NCI-H69 (cell line): Measurements from ENCODE around the gene CCDC190.
A peak's percentile ranks its signal among the peaks of the same experiment; 100 is the strongest.
"Not testable (repeated sequence)": the region's sequence is repeated elsewhere in the genome, so short reads cannot be mapped to it uniquely, and the experiment has no call there.

Source experiments
- DNase-seq: peaks from one replicate; lab custom pipeline; 2025; lab: John Stamatoyannopoulos, UW

The CCDC190 gene

DNA sequence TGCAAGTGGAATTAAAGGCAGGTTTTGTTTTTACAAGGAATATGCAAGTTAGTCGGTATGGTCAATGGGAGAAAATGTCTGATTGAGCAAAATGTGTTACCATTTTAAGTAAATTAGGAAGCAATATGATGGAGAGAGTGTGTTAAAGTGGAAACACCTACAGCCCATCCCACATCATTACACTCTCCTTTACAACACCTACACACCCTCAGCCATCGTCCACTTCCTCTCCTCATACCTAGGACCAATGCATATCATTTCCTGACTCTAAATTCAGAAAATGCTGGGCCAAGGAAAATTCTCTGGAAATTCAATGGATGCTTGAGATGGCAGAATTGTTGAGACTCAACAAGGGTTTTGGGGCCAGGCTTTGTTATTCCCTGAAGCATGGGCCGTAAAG is 16.4 kb upstream of the CCDC190 start:
- no peak for DNase-seq

DNA sequence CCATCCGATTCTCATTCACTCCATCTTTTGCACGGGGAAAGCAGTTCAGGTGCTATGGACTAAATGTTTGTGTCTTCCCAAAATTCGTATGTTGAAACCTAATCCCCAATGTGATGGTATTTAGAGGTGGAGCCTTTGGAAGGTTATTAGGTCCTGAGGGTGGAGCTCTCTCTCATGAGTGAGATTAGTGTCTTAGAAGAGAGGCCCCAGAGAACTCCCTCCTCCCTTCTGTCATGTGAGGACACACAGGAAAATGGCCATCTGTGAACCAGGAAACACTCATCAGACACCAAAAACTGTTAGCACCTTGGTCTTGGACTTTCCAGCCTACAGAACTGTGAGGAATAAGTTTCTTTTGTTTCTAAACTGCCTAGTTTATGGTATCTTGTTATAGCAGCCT is 15.8 kb upstream of the CCDC190 start:
- DNase-seq, result peak; percentile 11

DNA sequence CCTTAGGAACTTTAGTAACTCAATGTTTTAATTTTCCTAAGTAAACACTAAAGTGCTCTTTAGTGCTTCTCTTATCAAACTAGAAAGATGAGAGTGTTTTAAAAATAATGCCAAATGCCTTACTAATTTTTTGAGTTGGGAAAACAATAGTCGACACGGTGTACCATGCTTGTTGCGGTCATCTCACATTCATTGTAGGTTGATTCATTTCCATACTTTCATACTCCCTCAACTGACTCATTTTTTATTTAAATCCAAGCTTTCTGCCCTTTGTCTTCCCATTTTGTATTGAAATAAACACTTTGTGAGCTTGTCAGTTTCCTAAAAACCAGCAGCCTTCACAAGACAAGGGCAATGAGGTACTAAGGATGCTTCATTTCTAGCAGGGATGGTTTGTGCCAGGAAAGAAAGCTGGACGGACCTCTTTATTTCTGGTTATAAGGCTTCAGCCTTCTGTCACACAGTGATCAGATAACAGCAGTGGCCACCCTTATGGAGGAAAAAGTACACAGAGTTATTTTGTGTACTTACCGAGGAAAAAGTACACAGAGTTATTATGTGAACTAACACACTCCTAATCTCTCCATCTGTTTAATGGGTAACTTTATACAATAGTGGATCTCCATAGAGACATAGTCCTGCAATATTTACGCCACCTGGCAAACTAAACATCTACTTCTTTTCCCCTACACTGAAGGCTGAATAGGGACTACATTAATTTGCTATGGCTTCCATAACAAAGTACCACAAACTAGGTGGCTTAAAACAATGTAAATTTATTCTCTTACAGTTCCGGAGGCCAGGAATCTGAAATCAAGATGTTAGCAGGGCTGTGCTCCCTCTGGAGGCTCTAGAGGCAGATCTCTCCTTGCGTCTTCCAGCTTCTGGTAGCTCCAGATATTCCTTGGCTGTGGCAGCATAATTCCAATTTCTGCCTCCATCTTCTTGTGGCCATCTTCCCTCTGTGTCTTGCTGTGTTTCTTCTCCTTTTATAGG is 13.0 kb upstream of the CCDC190 start:
- DNase-seq, result peak; percentile 91

DNA sequence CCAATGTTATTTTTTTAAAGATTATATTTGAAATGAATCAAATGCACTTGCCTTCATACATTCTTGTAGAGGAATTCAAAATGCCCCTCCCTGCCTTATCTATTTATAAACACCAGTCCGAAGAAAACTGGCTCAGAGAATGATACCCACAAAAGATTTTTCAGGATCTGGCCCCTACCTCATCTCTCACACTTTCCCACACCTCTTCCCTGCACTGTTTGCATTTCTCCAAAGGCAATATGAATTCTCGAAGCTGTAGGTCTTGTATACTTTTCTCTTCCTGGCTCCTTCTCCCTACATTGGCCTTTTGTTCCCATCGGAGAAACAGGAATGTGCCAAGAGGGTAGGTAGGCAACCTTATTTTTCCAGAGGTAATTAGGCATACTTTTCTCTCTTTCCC is 12.0 kb upstream of the CCDC190 start:
- no peak for DNase-seq

DNA sequence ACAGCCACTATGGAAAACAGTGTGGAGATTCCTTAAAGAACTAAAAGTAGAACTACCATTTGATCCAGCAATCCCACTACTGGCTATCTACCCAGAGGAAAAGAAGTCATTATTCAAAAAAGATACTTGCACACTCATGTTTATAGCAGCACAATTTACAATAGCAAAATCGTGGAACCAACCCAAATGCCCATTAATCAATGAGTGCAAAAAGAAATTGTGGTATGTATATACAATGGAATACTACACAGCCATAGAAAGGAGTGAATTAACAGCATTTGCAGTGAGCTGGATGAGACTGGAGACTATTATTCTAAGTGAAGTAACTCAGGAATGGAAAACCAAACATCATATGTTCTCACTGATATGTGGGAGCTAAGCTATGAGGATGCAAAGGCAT is 10.4 kb upstream of the CCDC190 start:
- not testable (repeated sequence) for DNase-seq

DNA sequence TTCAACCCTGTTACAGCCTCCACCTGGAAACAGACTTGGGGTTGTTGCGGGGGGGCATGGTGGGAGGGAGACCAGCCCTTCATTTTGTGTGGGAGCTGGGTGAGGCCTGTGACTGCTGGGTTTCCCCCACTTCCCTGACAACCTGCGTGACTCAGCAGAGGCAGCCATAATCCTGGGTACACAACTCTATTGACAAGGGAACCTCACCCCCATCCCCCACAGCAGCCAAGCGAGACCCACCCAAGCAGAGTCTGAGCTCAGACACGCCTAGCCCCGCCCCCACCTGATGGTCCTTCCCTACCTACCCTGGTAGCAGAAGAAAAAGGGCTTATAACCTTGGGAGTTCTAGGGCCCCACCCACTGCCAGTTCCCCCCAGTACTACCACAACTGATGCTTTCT is 8.0 kb upstream of the CCDC190 start:
- DNase-seq, result peak; percentile 63

DNA sequence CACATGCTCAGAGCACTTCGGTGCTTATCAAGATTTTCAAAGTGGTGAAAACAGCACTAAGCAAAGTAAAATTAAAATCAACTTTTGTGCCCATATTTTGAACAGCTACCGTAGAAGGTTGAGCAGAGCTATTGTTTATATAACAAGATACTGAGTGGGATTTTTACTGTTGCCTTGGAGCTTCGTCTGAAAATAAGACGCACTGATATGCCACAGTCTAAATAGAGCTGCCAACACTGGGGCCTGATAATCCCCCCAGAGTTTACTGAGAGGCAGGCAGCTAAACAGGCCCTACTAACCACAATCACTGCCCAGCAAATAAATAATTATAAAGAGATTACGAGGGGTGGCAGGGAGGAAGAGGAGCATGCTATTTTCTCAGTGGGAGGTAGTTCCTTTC is 650 bp upstream of the CCDC190 start:
- peak; percentile 64 for DNase-seq

DNA sequence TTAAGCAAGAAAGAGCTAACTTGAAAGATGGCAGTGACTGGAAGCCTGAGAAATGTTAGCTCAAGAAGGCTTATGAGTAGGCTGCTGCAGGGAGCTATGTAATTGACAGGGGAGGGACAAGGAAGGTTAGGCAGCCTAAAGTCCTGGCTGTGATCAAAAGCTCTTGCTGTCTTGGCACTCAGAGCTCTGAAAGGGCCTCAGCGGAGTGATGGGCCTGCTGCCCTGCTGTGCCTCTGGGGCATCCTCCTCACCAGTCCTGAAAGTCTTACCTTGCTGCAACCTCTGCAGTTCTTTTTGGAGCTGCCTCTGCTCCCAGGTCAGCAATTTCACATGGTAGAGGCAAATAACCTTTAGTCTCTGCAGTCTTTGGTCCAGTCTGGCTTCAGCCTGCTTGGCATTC is 1.8 kb downstream of the CCDC190 start:
- no peak for DNase-seq

DNA sequence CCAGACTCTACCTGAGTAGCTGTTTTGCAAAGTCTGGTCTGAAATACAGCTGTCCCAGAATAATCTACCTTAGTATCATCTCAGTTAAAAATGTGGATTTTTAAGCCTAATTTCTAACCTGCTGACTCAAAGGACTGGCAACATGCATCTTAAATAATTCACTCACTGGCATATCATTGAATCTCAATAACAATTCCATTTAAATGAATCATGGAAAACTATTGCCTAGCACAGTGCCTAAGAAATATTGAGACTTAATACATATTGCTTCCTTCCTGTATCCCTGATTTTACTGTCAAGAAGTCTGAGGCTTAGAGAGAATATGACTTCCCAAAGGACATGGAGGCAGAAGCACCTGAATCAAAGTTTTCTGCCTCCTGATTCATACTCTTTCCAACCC is 3.1 kb downstream of the CCDC190 start:
- DNase-seq, result no peak

DNA sequence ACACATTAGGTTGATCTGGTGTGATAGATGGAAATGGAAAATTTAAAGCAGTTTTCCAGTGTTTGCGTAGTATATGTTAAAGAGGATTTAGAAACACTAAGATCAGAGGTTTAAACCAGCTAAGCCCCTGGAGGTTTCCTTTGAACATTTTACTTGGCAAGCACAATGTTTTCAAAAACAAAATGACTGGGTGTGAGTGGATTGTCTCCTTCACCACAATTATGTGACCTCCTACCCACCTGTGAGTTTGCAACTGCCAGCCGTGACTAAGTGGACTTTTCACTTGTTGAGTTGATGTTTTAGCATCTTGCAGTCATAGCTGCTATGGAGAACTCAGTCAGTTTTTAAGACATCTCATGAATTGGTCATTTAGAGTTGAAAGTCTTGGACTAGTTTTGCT is 4.7 kb downstream of the CCDC190 start:
- peak; percentile 40 for DNase-seq

DNA sequence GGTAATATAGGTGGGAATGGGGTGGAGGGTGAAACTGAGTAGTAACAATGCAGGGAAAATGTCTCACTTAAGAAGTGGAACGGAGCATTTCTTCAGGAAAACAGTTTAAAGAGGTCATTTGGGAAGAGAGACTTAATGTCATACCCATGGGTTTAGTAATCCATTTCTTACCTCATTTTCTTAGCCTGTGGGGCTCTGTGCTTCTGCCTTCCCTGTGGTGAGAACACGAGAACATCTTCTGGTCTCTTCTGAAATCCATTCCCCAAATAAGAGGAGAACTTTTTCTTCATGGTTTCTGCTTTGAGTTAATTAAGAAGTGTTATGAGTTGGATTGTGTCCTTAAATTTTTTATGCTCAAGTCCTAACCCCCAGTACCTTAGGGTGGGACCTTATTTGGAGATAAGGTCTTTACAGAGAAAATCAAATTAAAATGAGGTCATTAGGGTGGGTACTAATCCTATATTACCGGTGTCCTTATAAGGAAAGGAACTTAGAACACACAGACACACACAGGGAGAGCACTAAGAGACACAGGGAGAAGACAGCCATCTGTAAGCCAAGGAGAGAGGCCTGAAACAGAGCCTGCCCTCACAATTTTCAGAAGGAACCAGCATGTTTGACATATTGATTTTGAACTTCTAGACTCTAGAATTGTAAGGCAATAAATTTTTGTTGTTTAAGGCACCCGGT is 5.4 kb downstream of the CCDC190 start:
- no peak for DNase-seq

DNA sequence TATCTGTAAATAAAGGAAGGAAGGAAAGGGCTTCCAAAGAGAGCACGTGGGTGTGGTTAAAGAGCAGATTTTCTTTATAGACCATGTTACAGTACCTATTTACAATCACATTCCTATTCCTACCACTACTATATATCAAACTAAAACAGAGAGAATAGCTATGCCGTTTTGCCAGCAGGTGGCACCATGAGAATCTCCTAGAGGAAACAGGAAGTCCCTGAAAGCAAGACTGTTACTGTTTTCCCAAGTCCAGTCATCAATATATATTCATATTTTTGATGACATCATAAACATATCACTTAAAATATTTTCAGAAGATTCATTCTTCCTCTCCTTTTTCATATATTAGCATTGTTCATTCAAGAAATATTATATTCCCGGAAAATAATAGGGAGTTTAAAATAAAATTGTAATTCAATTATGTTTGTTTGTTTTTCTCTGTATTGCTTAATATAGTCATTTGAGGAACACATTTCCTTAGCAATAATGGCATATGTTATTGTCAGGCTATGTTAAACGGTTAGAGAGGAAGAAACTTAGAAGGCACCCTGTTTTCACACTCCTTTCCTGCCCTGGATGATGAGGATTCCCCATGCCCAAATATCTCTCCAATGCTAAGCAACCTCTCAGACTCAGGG is 6.6 kb downstream of the CCDC190 start:
- peak; percentile 85 for DNase-seq

DNA sequence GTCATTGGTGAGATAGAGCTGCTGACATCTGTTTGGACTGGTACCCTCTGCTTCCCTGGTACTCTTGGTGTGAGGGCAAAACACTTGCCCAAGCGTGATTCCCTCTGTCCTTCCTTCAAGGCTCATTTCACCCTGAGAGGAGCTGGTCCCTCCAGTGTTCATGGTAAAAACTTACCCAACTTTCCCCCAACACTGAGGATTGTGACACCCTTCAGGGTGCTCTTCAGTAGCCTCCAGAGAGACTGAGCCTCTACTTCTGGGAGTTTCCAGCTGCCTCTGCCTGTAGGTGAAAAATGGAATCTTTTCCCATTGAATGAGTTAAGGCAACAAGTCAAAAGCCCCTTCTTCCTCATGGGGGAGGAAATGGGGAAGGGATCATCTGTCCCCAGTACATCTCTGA is 9.6 kb downstream of the CCDC190 start:
- DNase-seq, result no peak

DNA sequence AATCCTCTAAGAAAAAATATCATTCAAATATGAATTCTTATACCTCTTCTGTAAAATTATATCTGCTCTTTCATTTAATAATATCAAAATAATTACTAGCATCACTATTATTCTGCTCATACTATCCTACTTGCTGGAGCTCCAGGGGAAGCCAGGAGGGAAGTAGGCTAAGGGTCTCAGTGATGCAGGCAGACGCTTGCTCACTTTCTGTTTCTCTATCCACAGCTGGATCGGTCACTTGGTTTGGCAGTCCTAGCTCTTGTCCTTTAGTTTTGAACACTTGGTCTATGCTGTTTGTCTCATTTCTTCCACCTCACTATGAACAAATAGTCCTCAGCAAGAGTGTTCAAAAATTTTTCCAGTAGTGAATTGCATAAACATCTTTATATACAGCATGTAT is 11.3 kb downstream of the CCDC190 start:
- DNase-seq, result no peak

DNA sequence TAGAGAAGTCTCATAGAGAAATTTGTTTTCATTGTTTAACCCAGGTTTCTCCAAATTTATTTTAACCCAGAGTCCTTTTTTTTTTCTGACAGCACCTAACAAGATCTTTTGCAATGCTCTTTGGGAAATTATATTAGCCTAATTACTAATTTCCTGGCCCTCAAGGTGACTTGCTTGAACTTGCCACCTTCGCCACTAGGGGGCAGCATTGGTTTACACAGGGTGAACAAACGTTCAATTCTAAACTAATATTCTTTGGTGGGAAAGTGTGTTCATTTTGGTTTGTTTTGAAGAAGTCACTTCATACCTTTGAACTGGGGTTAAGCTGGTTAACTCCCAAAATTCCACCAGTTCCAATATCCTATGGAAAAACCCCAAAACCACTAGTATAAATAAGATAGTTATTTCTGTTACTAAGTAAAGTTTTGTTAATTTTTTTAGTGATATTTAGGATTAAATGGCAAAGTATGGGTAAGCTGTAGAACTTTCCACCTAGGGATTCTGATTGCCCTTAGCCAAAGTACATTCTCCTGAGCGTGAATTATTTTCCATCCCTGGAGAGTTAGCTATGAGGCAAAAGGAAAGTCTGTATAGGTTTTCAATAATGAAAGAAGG is 13.0 kb downstream of the CCDC190 start:
- DNase-seq, result peak; percentile 86

DNA sequence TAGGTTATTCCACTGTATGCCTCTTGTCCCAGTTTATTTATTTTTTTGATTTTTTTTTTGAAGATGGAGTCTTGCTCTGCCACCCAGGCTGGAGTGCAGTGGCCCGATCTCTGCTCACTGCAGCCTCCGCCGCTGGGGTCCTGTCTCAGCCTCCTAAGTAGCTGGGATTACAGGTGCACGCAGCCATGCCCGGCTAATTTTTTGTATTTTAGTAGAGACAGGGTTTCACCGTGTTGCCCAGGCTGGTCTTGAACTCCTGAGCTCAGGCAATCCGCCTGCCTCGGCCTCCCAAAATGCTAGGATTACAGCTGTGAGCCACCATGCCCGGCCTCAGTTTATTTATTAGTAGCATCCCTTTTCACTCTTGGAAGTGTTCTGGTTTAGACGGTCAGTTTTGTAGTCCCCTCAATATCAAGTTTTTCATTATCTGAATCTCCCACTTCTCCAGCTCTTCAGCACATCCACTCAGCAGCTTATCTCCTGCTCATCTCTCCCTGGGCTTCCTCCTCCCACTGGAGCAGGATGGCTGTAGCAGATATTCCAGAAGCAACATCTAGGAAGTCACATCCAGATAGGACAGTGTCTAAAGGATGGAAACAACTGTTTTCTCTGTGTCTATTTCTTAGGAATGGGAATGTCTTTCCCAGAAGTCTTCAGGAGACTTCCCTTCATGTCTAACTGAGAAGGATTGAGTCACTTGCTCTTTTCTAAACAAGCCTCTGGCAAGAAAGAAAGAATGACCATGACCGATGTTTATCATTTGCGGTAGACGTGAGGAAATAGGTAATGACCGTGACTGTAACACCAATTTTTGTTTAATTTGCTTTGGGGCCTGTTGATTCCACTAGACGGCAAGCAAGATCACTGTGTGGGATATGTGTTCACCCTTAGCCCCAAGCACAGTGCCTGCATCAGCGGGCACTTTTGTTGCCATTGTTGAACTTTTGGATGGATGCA is 14.4 kb downstream of the CCDC190 start:
- DNase-seq, result no peak

DNA sequence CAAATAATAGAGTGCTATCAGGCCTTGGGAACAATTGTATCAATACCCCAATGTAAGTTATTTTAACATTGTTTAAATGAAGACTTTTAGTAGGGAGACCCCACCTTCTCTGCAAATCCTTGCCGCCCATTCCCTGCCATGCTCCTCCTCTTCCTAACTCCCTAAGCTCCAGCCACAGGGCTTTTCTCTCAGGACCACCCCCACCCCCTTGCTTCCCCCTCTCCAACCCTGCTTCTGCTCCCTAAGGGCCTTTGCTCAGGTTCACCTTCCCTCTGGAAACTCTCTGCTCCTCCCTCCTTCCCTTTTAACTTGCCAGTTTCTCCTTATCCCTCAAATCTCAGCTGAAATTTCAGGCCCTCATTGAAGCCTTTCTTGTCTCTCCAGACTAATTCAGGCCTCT is 16.8 kb downstream of the CCDC190 start:
- DNase-seq, result no peak

DNA sequence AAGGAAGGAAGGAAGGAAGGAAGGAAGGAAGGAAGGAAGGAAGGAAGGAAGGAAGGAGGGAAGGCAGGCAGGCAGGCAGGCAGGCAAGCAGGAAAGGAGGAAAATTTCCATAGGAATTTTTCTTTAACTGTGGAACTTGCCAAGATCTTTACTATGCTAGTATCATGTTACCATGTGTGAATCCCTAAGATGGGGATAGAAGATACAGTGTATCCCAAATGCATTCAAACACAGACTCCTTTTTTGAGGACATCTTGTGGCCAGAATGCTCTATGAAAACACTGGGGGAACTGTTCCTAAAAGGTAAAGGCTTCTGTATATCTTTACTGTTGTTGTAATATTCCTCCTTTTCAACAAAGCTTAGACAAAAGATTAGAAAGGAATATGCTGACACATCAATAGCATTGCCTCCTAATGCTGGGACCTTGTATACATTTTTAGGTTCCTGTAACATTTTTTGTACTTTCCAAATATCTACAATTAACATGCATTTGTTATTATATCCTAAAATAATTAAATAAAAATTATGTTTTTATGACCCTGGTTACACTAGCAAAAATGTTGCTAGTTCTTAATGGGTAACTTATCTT is 20.6 kb downstream of the CCDC190 start:
- no peak for DNase-seq

DNA sequence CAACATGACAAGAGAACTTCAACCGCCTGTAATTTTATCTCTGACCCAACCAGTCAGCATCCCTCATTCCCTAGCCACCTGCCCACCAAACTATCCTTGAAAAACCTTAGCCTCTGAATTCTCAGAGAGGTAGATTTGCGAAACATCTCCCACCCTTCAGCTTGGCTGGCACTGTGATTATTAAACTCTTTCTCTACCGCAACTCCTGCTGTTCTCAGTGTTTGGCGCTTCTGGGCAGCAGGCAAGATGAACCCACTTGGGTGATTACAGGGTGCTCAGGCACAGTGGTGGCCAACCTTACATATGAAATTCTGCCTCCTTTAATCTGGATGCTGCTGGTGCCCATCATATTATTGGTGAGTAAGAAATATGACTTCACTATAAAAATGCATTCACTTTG is 22.1 kb downstream of the CCDC190 start:
- DNase-seq, result no peak

DNA sequence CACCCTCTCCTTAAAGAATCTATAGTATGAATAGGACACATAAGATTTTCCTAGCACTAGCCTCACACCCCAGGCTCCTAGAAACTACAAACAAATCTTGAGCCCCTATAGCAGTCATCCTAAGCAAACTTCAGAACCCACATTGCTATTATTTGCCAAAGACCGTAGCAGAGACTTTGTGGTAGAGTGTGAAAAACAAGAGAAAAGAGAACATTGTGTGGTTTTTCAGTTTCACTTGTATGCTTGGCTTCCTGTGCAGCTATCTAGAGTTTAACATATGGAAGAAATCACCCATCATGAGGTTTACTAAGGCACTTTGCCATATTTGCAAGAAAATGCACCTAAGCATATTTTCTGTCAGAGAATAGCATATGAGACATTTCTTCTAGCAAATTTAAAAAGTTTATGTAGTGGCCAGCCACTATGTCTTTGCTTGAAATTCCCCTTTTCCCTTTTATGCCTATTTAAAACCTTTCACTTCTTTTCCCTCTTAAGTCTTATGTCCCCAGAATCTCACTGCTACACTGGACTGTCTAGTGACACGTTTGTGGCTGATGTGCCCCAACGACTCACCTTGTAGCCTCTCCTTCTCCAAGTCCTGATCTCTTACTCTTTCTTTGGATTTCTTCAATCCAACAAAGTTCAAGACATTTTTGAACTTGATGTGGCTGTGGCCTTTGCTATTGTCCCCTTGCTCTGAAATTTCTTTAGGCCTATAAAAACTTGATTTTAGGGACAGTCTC is 25.6 kb downstream of the CCDC190 start:
- DNase-seq, result no peak
